ENCODE measurements around the gene WDR5.

DNA sequence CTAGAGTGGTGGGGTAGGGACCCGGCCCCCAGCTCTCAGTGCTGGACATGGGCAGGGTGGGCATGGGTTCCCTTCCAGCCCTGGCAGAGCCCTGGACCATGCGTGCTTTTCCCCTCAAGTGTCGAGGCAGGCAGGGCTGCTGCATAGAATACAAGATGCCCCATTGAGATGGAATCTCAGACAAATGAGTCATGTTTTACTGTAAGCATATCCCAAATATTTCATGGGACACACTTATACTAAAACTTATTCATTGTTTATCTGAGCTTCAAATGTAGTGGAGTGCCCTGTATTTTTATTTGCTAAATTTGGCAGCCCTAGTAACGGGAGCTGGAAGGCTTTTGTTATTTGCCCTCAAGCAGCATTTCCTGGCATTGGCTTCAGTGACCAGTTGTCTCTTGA, 31.6 kb downstream of the WDR5 start:
- TF ChIP-seq CTCF (conservative IDR thresholded peaks at IDR 0.05; ENCODE audit: low read depth, low read length): no peak
- TF ChIP-seq EZH2 (IDR thresholded peaks at IDR 0.05; ENCODE audit: borderline replicate concordance, low read depth, low read length, poor library complexity, severe bottlenecking): no peak

Data from A673 (cell line).